ENCODE results near the gene ISG20.

ISG20 gene

GRCh38 chr15:88661041-88661700 lies 22.4 kb downstream of the ISG20 start:
- Histone ChIP-seq H3K36me3 (ENCODE audit: control insufficient read depth in 1 of 2, insufficient read depth in 2 of 2, low read length in 2 of 2) (no peaks in the 10 kb centered on the region), H3K4me3 (ENCODE audit: low read depth in 1 of 2, low read length in 2 of 2) (no peak overlapping the region), H3K27me3 (ENCODE audit: control insufficient read depth in 1 of 2, insufficient read depth in 2 of 2, low read length in 2 of 2) (no peaks in the 10 kb centered on the region), H3K9ac (ENCODE audit: low read depth in 1 of 2, low read length in 2 of 2) (no peak overlapping the region), H3K4me1 (ENCODE audit: control insufficient read depth in 1 of 2, insufficient read depth in 2 of 2, low read length in 2 of 2) (no peaks in the 10 kb centered on the region), H3K27ac (ENCODE audit: low read depth, low read length) (no peak overlapping the region), H3K9me3 (ENCODE audit: control insufficient read depth in 1 of 2, low read length in 2 of 2) (no peaks in the 10 kb centered on the region)

GRCh38 chr15:88661761-88662556 lies 23.1 kb downstream of the ISG20 start:
- Histone ChIP-seq H3K27me3 (ENCODE audit: control insufficient read depth in 1 of 2, insufficient read depth in 2 of 2, low read length in 2 of 2) (no peaks in the 10 kb centered on the region), H3K27ac (ENCODE audit: low read depth, low read length) (no peak overlapping the region), H3K9ac (ENCODE audit: low read depth in 1 of 2, low read length in 2 of 2) (no peak overlapping the region), H3K36me3 (ENCODE audit: control insufficient read depth in 1 of 2, insufficient read depth in 2 of 2, low read length in 2 of 2) (no peaks in the 10 kb centered on the region), H3K4me3 (ENCODE audit: low read depth in 1 of 2, low read length in 2 of 2) (no peak overlapping the region), H3K9me3 (ENCODE audit: control insufficient read depth in 1 of 2, low read length in 2 of 2) (no peaks in the 10 kb centered on the region), H3K4me1 (ENCODE audit: control insufficient read depth in 1 of 2, insufficient read depth in 2 of 2, low read length in 2 of 2) (no peaks in the 10 kb centered on the region)

- H3K27ac ChIP-seq (ENCODE audit: low read depth, low read length): no peak overlapping the region
- H3K36me3 ChIP-seq (ENCODE audit: control insufficient read depth in 1 of 2, insufficient read depth in 2 of 2, low read length in 2 of 2): no peaks in the 10 kb centered on the region
- no peak overlapping the region for H3K4me3 ChIP-seq (ENCODE audit: low read depth in 1 of 2, low read length in 2 of 2)
- H3K9ac ChIP-seq (ENCODE audit: low read depth in 1 of 2, low read length in 2 of 2): no peak overlapping the region
- no peaks in the 10 kb centered on the region for H3K27me3 ChIP-seq (ENCODE audit: control insufficient read depth in 1 of 2, insufficient read depth in 2 of 2, low read length in 2 of 2)
- no peaks in the 10 kb centered on the region for H3K9me3 ChIP-seq (ENCODE audit: control insufficient read depth in 1 of 2, low read length in 2 of 2)
- H3K4me1 ChIP-seq (ENCODE audit: control insufficient read depth in 1 of 2, insufficient read depth in 2 of 2, low read length in 2 of 2): no peaks in the 10 kb centered on the region
Measured at GRCh38 chr15:88663141-88663621, 24.4 kb downstream of the ISG20 start.

- Histone ChIP-seq H3K36me3 (ENCODE audit: control insufficient read depth in 1 of 2, insufficient read depth in 2 of 2, low read length in 2 of 2) (no peaks in the 10 kb centered on the region), H3K27me3 (ENCODE audit: control insufficient read depth in 1 of 2, insufficient read depth in 2 of 2, low read length in 2 of 2) (no peaks in the 10 kb centered on the region), H3K9ac (ENCODE audit: low read depth in 1 of 2, low read length in 2 of 2) (no peak overlapping the region), H3K4me1 (ENCODE audit: control insufficient read depth in 1 of 2, insufficient read depth in 2 of 2, low read length in 2 of 2) (no peaks in the 10 kb centered on the region), H3K27ac (ENCODE audit: low read depth, low read length) (no peak overlapping the region), H3K4me3 (ENCODE audit: low read depth in 1 of 2, low read length in 2 of 2) (no peak overlapping the region), H3K9me3 (ENCODE audit: control insufficient read depth in 1 of 2, low read length in 2 of 2) (no peaks in the 10 kb centered on the region)
Measured at GRCh38 chr15:88664151-88664778, 25.4 kb downstream of the ISG20 start.

GRCh38 chr15:88674661-88675060 lies 35.8 kb downstream of the ISG20 start:
- Histone ChIP-seq H3K4me3 (ENCODE audit: low read depth in 1 of 2, low read length in 2 of 2) (no peak overlapping the region), H3K36me3 (ENCODE audit: control insufficient read depth in 1 of 2, insufficient read depth in 2 of 2, low read length in 2 of 2) (no peaks in the 10 kb centered on the region), H3K27ac (ENCODE audit: low read depth, low read length) (no peak overlapping the region), H3K9ac (ENCODE audit: low read depth in 1 of 2, low read length in 2 of 2) (no peak overlapping the region), H3K9me3 (ENCODE audit: control insufficient read depth in 1 of 2, low read length in 2 of 2) (no peaks in the 10 kb centered on the region), H3K27me3 (ENCODE audit: control insufficient read depth in 1 of 2, insufficient read depth in 2 of 2, low read length in 2 of 2) (peaks cover 3 to 5% of the 10 kb centered on the region in 2 donors), H3K4me1 (ENCODE audit: control insufficient read depth in 1 of 2, insufficient read depth in 2 of 2, low read length in 2 of 2) (no peaks in the 10 kb centered on the region)

- no peaks in the 10 kb centered on the region for H3K36me3 ChIP-seq (ENCODE audit: control insufficient read depth in 1 of 2, insufficient read depth in 2 of 2, low read length in 2 of 2)
- no peaks in the 10 kb centered on the region for H3K9me3 ChIP-seq (ENCODE audit: control insufficient read depth in 1 of 2, low read length in 2 of 2)
- no peaks in the 10 kb centered on the region for H3K4me1 ChIP-seq (ENCODE audit: control insufficient read depth in 1 of 2, insufficient read depth in 2 of 2, low read length in 2 of 2)
- H3K9ac ChIP-seq (ENCODE audit: low read depth in 1 of 2, low read length in 2 of 2): no peak overlapping the region
- H3K27me3 ChIP-seq (ENCODE audit: control insufficient read depth in 1 of 2, insufficient read depth in 2 of 2, low read length in 2 of 2): peaks cover 3 to 5% of the 10 kb centered on the region in 2 donors
- no peak overlapping the region for H3K4me3 ChIP-seq (ENCODE audit: low read depth in 1 of 2, low read length in 2 of 2)
- H3K27ac ChIP-seq (ENCODE audit: low read depth, low read length): no peak overlapping the region
Measured at GRCh38 chr15:88678755-88679154, 39.9 kb downstream of the ISG20 start.

GRCh38 chr15:88680241-88681001 lies 41.6 kb downstream of the ISG20 start:
- no peaks in the 10 kb centered on the region for H3K27me3 ChIP-seq (ENCODE audit: control insufficient read depth in 1 of 2, insufficient read depth in 2 of 2, low read length in 2 of 2)
- no peak overlapping the region for H3K27ac ChIP-seq (ENCODE audit: low read depth, low read length)
- no peak overlapping the region for H3K9ac ChIP-seq (ENCODE audit: low read depth in 1 of 2, low read length in 2 of 2)

GRCh38 chr15:88681610-88682221 lies 42.9 kb downstream of the ISG20 start:
- H3K4me1 ChIP-seq (ENCODE audit: control insufficient read depth in 1 of 2, insufficient read depth in 2 of 2, low read length in 2 of 2): no peaks in the 10 kb centered on the region
- H3K27me3 ChIP-seq (ENCODE audit: control insufficient read depth in 1 of 2, insufficient read depth in 2 of 2, low read length in 2 of 2): no peaks in the 10 kb centered on the region
- H3K36me3 ChIP-seq (ENCODE audit: control insufficient read depth in 1 of 2, insufficient read depth in 2 of 2, low read length in 2 of 2): no peaks in the 10 kb centered on the region
- H3K27ac ChIP-seq (ENCODE audit: low read depth, low read length): no peak overlapping the region
- H3K4me3 ChIP-seq (ENCODE audit: low read depth in 1 of 2, low read length in 2 of 2): no peak overlapping the region
- H3K9ac ChIP-seq (ENCODE audit: low read depth in 1 of 2, low read length in 2 of 2): no peak overlapping the region
- no peaks in the 10 kb centered on the region for H3K9me3 ChIP-seq (ENCODE audit: control insufficient read depth in 1 of 2, low read length in 2 of 2)

More at GRCh38 chr15:88680241-88681001, 41.6 kb downstream of the ISG20 start:
- Histone ChIP-seq H3K4me1 (ENCODE audit: control insufficient read depth in 1 of 2, insufficient read depth in 2 of 2, low read length in 2 of 2) (no peaks in the 10 kb centered on the region), H3K36me3 (ENCODE audit: control insufficient read depth in 1 of 2, insufficient read depth in 2 of 2, low read length in 2 of 2) (no peaks in the 10 kb centered on the region), H3K4me3 (ENCODE audit: low read depth in 1 of 2, low read length in 2 of 2) (no peak overlapping the region), H3K9me3 (ENCODE audit: control insufficient read depth in 1 of 2, low read length in 2 of 2) (no peaks in the 10 kb centered on the region)

GRCh38 chr15:88684345-88684744 lies 45.5 kb downstream of the ISG20 start:
- no peak overlapping the region for H3K4me3 ChIP-seq (ENCODE audit: low read depth in 1 of 2, low read length in 2 of 2)
- no peaks in the 10 kb centered on the region for H3K36me3 ChIP-seq (ENCODE audit: control insufficient read depth in 1 of 2, insufficient read depth in 2 of 2, low read length in 2 of 2)
- H3K27ac ChIP-seq (ENCODE audit: low read depth, low read length): no peak overlapping the region
- H3K4me1 ChIP-seq (ENCODE audit: control insufficient read depth in 1 of 2, insufficient read depth in 2 of 2, low read length in 2 of 2): no peaks in the 10 kb centered on the region
- H3K9ac ChIP-seq (ENCODE audit: low read depth in 1 of 2, low read length in 2 of 2): no peak overlapping the region
- H3K9me3 ChIP-seq (ENCODE audit: control insufficient read depth in 1 of 2, low read length in 2 of 2): no peaks in the 10 kb centered on the region
- H3K27me3 ChIP-seq (ENCODE audit: control insufficient read depth in 1 of 2, insufficient read depth in 2 of 2, low read length in 2 of 2): peaks cover 3 to 4% of the 10 kb centered on the region in 2 donors
